ENCODE measurements around the gene WDPCP.

Gene WDPCP

DNA sequence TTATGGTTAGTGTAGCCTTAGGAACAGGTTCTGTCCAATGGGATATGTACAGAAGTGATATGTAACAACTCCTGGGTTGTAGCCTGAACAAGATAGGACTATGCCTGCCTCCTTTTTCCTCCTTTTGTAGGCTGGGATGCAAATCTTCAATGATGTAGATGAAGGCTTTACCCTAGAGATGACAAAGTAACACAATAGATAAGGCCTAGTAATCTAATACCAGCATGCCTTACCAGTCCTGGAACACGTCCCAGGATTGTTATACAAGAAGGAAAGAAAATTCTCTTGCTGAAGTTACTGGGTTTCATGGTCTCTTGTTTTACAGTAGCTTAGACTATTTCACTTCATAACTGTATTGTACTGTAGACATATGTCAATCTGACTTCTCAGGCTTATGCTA is 345.5 kb downstream of the WDPCP start:
- Histone ChIP-seq H3K9me3 (ENCODE audit: insufficient read depth, low read length) (no peaks in the 10 kb centered on the region), H3K4me1 (ENCODE audit: insufficient read depth, insufficient read length) (no peaks in the 10 kb centered on the region), H3K4me3 (ENCODE audit: insufficient read length, low read depth) (no peak overlapping the region), H3K9ac (ENCODE audit: insufficient read length, low read depth) (no peak overlapping the region), H3K27me3 (ENCODE audit: insufficient read depth, insufficient read length) (no peaks in the 10 kb centered on the region), H3K36me3 (ENCODE audit: insufficient read depth, insufficient read length, low read length) (no peaks in the 10 kb centered on the region)
- TF ChIP-seq ZNF274 (IDR thresholded peaks at IDR 0.05; ENCODE audit: low read depth, low read length) (no peak), YY1 (IDR thresholded peaks at IDR 0.05; ENCODE audit: insufficient read depth, insufficient read length) (no peak), SUZ12 (IDR thresholded peaks at IDR 0.05; ENCODE audit: extremely low read depth, insufficient read depth, insufficient read length) (no peak)
- no peak for DNase-seq (ENCODE audit: low read depth, low spot score)

DNA sequence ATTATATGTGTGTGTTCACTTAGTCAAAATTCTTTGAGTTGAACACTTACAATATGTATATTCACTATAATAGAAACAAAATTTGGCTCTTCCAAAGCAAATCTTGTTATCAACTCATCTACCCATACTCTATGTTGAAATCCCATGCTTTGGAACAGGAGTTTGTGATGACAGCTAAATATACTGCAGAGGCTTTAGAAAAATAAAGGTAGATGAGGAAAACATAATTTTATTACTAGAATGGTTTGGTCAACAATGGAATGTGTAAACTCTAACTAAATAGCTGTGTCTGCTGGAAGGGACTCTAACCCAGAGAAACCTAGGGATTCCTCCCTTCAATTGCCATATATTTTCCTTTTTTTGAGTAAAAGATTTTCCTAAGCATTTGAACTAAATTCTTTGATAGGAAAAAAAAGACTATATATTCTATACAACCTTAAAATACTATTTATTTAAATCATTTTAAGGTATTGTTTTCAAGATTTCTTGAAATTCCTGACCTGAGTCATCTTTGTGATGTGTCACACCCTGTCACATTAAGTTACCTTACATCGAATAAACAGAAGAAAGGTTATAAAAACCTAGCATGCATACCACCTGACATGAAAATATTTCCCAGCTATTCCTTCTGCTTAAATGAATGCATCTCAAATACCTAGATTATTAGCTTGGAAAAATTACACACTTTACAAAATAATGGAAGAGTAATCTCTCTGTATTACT is 362.2 kb downstream of the WDPCP start:
- TF ChIP-seq ZNF274 (IDR thresholded peaks at IDR 0.05; ENCODE audit: low read depth, low read length) (no peak), SUZ12 (IDR thresholded peaks at IDR 0.05; ENCODE audit: extremely low read depth, insufficient read depth, insufficient read length) (no peak), YY1 (IDR thresholded peaks at IDR 0.05; ENCODE audit: insufficient read depth, insufficient read length) (no peak)
- no peak for DNase-seq (ENCODE audit: low read depth, low spot score)
- Histone ChIP-seq H3K4me3 (ENCODE audit: insufficient read length, low read depth) (no peak overlapping the region), H3K36me3 (ENCODE audit: insufficient read depth, insufficient read length, low read length) (no peaks in the 10 kb centered on the region), H3K4me1 (ENCODE audit: insufficient read depth, insufficient read length) (no peaks in the 10 kb centered on the region), H3K9me3 (ENCODE audit: insufficient read depth, low read length) (no peaks in the 10 kb centered on the region), H3K27me3 (ENCODE audit: insufficient read depth, insufficient read length) (no peaks in the 10 kb centered on the region), H3K9ac (ENCODE audit: insufficient read length, low read depth) (no peak overlapping the region)

GRCh38 chr2:63218800-63219526 is 369.3 kb downstream of the WDPCP start:
- DNase-seq (ENCODE audit: low read depth, low spot score) = no peak
- no peak overlapping the region for H3K4me3 ChIP-seq (ENCODE audit: insufficient read length, low read depth)
- no peaks in the 10 kb centered on the region for H3K27me3 ChIP-seq (ENCODE audit: insufficient read depth, insufficient read length)
- no peak overlapping the region for H3K9ac ChIP-seq (ENCODE audit: insufficient read length, low read depth)
- no peak for TF ChIP-seq YY1 (IDR thresholded peaks at IDR 0.05; ENCODE audit: insufficient read depth, insufficient read length)
- TF ChIP-seq SUZ12 (IDR thresholded peaks at IDR 0.05; ENCODE audit: extremely low read depth, insufficient read depth, insufficient read length) = no peak
- TF ChIP-seq ZNF274 (IDR thresholded peaks at IDR 0.05; ENCODE audit: low read depth, low read length) = no peak
- H3K36me3 ChIP-seq (ENCODE audit: insufficient read depth, insufficient read length, low read length) = no peaks in the 10 kb centered on the region
- no peaks in the 10 kb centered on the region for H3K9me3 ChIP-seq (ENCODE audit: insufficient read depth, low read length)
- H3K4me1 ChIP-seq (ENCODE audit: insufficient read depth, insufficient read length) = no peaks in the 10 kb centered on the region

GRCh38 chr2:63195310-63195709 is 393.0 kb downstream of the WDPCP start:
- Histone ChIP-seq H3K27me3 (ENCODE audit: insufficient read depth, insufficient read length) (no peaks in the 10 kb centered on the region), H3K9me3 (ENCODE audit: insufficient read depth, low read length) (no peaks in the 10 kb centered on the region), H3K4me3 (ENCODE audit: insufficient read length, low read depth) (no peak overlapping the region), H3K36me3 (ENCODE audit: insufficient read depth, insufficient read length, low read length) (no peaks in the 10 kb centered on the region), H3K9ac (ENCODE audit: insufficient read length, low read depth) (no peak overlapping the region), H3K4me1 (ENCODE audit: insufficient read depth, insufficient read length) (no peaks in the 10 kb centered on the region)
- no peak for TF ChIP-seq ZNF274 (IDR thresholded peaks at IDR 0.05; ENCODE audit: low read depth, low read length)
- DNase-seq (ENCODE audit: low read depth, low spot score) = no peak

- Histone ChIP-seq H3K9ac (ENCODE audit: insufficient read length, low read depth) (no peak overlapping the region), H3K4me1 (ENCODE audit: insufficient read depth, insufficient read length) (no peaks in the 10 kb centered on the region), H3K36me3 (ENCODE audit: insufficient read depth, insufficient read length, low read length) (no peaks in the 10 kb centered on the region), H3K27me3 (ENCODE audit: insufficient read depth, insufficient read length) (no peaks in the 10 kb centered on the region), H3K9me3 (ENCODE audit: insufficient read depth, low read length) (no peaks in the 10 kb centered on the region), H3K4me3 (ENCODE audit: insufficient read length, low read depth) (no peak overlapping the region)
- DNase-seq (ENCODE audit: low read depth, low spot score) = no peak
- TF ChIP-seq YY1 (IDR thresholded peaks at IDR 0.05; ENCODE audit: insufficient read depth, insufficient read length) (no peak), ZNF274 (IDR thresholded peaks at IDR 0.05; ENCODE audit: low read depth, low read length) (no peak), SUZ12 (IDR thresholded peaks at IDR 0.05; ENCODE audit: extremely low read depth, insufficient read depth, insufficient read length) (no peak)
Measured at GRCh38 chr2:63194175-63194574, 394.1 kb downstream of the WDPCP start.

GRCh38 chr2:63192889-63193774 is 395.1 kb downstream of the WDPCP start:
- no peak overlapping the region for H3K4me3 ChIP-seq (ENCODE audit: insufficient read length, low read depth)
- no peak overlapping the region for H3K9ac ChIP-seq (ENCODE audit: insufficient read length, low read depth)
- H3K36me3 ChIP-seq (ENCODE audit: insufficient read depth, insufficient read length, low read length) = no peaks in the 10 kb centered on the region
- H3K27me3 ChIP-seq (ENCODE audit: insufficient read depth, insufficient read length) = no peaks in the 10 kb centered on the region
- TF ChIP-seq ZNF274 (IDR thresholded peaks at IDR 0.05; ENCODE audit: low read depth, low read length) = no peak
- TF ChIP-seq YY1 (IDR thresholded peaks at IDR 0.05; ENCODE audit: insufficient read depth, insufficient read length) = no peak
- no peak for TF ChIP-seq SUZ12 (IDR thresholded peaks at IDR 0.05; ENCODE audit: extremely low read depth, insufficient read depth, insufficient read length)
- no peaks in the 10 kb centered on the region for H3K4me1 ChIP-seq (ENCODE audit: insufficient read depth, insufficient read length)
- 0 out of 2 replicates have a peak, but pooled peaks cover 1% of the 10 kb centered on the region for H3K9me3 ChIP-seq (ENCODE audit: insufficient read depth, low read length)
- no peak for DNase-seq (ENCODE audit: low read depth, low spot score)
